GM20000 (cell line): ENCODE measurements around the gene FMO5.

Source experiments
- DNase-seq: peaks from one replicate; pipeline ENCODE4 v3.0.0; 2012; ENCODE audit warnings: low spot score
- CTCF ChIP-seq: IDR thresholded peaks from 2 replicates; pipeline ENCODE4 v1.5.1; 2012; ENCODE audit warnings: mild to moderate bottlenecking, control low read depth; ENCODE audit errors: extremely low read depth, missing control alignments

The FMO5 gene

GRCh38 chr1:147210987-147211386, 14.2 kb downstream of the FMO5 start:
- no peak for TF ChIP-seq CTCF
- no peak for DNase-seq

DNA sequence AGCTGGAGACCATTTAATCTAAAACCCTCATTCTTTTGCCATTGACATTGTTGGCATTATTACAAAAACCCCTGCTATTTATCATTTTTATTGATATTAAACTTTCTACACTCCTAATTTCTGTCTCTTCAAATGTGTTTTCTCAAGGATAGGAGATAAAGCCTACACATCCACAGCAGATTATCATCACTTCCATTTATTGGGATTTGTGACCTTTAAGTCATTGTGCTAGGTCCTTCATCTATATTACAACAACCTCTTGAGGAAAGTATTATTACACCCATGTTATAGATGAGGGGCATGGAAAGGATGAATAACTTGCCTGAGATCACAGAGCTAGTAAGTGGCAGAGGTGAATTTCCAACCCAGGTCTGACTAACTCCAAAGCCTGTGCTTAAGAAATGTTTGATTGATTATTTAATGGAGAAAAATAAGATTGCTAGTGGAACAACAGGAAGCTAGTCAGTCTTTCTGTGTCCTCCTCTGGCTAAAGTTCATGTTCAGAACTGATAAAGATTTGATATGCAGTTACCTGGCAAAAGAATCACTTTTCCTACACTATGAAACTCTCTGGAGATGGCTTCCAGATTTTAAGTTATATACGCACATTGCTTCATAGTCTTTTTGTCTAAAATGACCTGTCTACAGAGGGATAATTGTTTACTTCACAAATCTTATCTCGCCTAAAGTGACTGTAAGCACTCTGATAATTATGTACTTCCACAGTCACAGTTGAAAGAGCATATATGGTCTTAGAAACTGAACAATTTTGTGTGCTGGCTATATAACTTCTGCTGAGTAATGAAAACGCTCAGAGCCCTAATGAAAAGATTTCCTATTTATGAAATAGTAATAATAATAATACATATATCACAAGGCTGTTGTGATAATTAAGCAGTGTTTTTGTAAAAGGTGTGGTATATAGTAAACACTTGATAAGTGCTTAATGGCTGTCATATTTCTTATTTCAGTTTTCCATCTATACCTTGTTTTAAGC, 15.0 kb downstream of the FMO5 start:
- no peak for TF ChIP-seq CTCF
- DNase-seq = no peak

DNA sequence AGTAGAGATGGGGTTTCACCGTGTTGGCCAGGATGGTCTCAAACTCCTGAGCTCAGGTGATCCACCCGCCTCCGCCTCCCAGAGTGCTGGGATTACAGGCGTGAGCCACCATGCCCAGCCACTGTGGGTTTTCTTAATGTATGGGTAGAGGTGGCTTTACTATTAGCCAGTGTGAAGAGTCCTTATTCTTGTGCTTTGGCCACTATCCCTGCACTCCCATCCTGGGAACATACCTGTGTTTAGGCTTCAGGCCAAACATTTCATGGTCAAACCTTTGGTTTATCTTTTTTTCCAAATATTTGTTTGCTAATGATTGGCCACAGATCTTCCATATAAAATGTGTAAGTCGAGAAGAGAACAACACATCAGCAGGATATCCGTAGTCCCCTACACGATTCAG, 16.5 kb downstream of the FMO5 start:
- TF ChIP-seq CTCF = no peak
- no peak for DNase-seq

- DNase-seq = no peak
- TF ChIP-seq CTCF = no peak
Measured at GRCh38 chr1:147207192-147207591, 17.9 kb downstream of the FMO5 start.

DNA sequence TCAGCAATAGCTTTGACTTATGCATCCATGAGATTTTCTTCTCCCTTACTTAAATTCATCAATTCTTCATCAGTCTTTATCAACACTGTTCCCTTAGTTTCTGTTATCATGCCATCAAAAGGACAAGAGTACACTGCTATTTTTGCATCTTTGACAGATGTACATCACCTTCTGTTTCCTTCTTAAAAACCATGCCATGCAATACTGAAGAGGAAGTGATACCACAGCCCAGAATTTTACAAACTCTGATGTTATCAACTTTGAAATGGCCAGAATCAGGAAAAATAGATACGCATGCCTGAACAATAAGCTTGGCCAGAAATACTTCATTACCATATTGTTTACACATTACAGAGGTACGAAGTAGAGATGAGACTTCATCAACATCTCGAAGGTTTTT, 21.1 kb downstream of the FMO5 start:
- DNase-seq = no peak
- TF ChIP-seq CTCF = no peak

- DNase-seq = no peak
Measured at GRCh38 chr1:147202576-147202975, 22.6 kb downstream of the FMO5 start.

More at GRCh38 chr1:147202576-147202975, 22.6 kb downstream of the FMO5 start:
- no peak for TF ChIP-seq CTCF
